SKM-1 treated with dmso at 0.1 percent for 144 hours (cell line): Measurements from ENCODE around the gene GOLT1A.

Source experiments
- DNase-seq: peaks from one replicate; lab custom pipeline; 2025; ENCODE audit not compliant: unreplicated experiment; lab: John Stamatoyannopoulos, UW

The GOLT1A gene, protein sequence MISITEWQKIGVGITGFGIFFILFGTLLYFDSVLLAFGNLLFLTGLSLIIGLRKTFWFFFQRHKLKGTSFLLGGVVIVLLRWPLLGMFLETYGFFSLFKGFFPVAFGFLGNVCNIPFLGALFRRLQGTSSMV

DNA sequence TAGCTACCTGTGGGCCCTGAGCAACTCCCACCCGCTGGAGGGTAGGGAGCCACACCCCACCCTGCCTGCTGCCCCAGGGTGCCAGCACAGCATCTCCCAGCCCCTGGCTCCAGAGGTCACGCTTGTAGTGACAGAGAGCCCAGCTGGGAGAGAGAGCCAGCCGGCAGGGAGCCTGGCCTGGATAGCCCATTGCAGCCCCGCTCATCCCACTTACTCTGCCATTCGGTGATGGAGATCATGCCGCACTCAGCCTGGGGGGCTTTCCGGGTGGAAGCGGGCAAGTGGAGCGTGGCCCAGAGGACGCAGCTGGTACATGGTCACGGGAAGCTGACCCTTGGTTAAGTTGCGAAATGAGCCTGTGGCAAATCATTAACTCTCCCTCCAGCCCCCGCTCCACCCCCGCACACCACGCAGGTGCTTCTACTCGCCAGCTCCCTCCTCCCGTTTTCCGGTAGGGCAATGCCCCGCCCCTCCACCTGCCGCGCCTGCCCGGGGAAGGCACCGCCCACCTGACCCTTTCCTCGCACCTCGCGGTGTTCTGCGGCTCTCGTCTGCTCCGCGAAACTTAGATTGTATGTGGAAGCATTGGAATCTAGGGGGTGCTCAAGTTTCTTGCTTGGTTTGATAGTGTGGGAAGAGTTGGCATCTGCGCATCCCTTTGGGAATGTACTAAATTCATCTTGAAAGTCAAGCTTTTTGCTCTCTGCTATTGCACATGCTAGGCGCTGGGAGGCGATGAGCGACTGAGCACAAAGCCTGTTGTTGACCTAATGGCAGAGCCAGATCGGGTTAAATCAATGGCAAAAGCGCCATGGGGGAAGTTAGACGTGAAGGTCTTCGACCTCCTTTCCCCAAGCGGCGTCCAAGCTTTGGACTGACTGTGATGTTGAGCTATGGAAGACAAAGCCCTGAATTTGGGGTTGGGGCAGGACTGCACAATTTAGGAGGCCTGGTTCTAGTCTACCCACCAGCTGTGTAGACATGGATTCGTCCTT lies at the start of gene GOLT1A:
Gene GOLT1A, minus strand, starts transcription at position 321 of the 995 bp plus-strand sequence. Its CDS starts 82 bp downstream, at position 239.
- DNase-seq = peak; percentile 63

GRCh38 chr1:204263254-204263910 lies 49.6 kb upstream of the GOLT1A start:
- DNase-seq = no peak

GRCh38 chr1:204262506-204263253 lies 48.9 kb upstream of the GOLT1A start:
- DNase-seq = no peak

DNA sequence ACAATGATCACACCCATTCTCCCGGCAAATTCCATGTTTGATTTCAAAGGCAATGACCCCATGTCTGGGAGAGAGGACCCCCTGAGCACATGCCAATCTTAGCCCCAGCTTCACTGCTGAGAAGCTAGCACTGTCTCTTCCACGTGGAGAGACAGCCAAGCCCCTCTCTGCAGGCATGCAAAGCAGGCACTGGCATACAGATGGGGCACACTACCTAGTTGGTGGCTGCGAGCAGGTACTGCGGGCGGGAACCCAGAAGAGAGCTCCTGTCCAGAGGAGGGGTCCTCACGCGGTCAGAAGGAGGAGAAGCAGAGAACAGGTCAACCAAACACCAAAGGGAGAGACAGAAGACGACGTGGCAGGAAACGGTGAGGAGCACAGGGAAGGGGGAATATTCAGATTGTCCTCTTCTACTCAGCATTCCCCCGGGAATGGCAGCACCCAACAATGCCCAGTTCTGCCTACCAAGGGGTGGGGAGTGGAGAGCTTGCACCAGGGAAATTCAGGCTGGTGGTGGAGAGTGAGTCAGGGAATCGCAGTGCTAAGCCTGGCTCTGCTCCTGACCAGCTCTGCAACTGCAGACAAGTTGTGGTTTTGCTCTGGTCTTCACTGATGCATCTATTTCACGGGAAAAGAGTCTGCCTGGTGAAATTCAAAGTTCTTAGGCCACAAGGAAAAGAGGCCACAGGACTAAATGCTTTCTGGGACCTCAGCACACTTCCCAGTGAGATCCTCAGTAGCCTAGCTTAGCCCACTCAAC lies 48.1 kb upstream of the GOLT1A start:
- DNase-seq = no peak

DNA sequence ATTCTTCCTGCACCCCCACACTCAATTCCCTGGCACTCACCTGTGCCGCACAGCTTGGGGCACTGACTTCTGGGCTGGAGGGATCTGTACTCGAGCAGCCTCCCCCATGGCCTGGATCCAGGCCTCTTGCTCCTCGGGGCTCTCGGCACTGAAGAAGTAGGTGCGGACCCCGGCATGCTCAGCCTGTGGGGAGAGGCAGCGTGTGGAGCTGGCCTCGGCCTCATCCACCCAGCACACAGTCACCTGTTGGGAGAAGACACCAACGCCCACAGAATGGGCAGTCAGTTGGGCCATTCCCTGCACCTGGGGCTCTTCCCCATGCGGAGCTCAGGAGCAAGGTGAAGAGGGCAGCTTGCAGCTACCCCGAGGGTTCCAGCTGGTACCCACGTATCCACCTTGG lies 47.5 kb upstream of the GOLT1A start:
- DNase-seq = no peak

- DNase-seq = no peak
These were observed 46.9 kb upstream of the GOLT1A start for GRCh38 chr1:204260601-204261197.

- DNase-seq = no peak
These were observed 46.0 kb upstream of the GOLT1A start for GRCh38 chr1:204259782-204260181.

DNA sequence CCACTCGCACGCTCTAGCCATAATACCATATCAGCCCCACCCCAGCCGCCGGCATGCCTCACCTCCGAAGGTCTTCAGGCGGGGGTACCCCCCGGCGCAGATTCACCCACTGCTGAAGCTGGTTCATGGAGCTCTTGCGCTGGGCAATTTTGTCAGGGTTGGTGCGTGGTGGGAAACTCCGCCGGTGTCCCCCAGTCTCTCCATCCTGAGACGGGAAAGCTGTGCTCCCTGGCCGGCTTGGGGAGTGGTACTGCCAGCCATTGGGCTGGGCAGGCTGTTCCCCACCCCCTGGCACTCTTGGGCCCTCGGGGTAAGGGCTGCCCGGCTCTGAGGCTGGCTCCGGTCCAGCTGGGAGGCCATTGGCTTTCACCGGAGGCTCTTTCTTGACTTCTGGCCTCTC lies 45.4 kb upstream of the GOLT1A start:
- DNase-seq = no peak

DNA sequence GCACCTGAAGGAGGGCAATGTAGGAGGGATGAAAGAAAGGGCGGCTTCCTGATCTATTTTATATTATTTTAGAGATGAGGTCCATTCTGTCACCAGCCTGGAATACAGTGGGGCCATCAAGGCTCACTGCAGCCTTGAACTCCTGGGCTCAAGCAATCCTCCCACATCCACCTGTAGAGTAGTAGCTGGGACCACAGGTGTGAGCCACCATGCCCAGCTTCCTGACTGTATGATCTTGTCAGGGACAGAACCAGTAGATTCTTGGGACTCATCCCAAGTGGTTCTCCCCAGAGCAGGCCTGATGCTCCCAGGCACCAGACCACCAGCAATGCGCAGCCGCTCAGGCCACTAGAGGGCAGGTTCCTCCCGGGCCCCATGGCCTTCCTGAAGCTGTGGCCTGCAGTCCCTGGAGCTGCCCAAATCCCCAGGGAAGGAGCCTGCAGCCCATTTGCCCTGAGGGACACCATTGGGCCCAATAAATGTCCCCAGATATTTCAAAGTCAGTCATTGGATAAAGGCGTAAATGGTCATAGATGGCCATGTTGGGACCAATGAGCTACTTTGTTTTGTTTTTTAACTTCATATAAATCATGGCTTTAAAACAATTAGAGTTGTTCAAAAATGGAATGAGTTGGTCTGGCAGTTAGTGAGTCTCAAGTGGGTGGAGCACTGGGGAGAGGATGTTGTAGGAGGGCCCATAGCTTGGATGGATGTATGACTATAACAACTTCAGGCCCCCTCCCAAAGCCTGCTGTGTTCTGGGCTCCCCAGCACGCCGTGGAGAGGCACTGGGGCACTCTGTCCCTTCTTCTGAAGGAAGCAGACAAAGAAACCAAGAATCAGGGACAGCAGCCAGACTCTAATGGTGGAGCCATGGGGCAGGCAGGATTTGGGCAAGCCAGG lies 44.7 kb upstream of the GOLT1A start:
- peak; percentile 35 for DNase-seq

GRCh38 chr1:204257446-204257845 lies 43.7 kb upstream of the GOLT1A start:
- no peak for DNase-seq

- no peak for DNase-seq
These were observed 42.7 kb upstream of the GOLT1A start for GRCh38 chr1:204256531-204256930.

DNA sequence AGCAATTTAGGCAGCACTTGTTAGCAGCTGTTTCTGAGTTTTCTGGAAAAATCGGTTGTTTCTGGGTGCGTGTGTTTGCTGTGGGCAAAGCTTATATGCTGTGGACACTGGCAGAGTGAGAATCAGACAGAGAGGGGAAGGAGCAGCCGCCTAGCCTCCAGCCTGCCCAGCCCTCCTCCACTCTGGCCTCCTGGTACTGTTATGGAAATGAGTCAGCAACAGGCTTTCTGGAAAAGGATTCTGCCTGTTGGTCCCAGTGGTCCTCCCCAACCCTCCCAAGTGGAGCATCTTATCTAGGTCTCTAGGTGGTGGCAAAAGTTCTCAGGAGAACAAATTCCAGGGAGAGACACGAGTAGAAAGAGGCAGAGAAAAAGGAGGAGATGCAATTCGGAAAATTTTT lies 42.2 kb upstream of the GOLT1A start:
- no peak for DNase-seq

DNA sequence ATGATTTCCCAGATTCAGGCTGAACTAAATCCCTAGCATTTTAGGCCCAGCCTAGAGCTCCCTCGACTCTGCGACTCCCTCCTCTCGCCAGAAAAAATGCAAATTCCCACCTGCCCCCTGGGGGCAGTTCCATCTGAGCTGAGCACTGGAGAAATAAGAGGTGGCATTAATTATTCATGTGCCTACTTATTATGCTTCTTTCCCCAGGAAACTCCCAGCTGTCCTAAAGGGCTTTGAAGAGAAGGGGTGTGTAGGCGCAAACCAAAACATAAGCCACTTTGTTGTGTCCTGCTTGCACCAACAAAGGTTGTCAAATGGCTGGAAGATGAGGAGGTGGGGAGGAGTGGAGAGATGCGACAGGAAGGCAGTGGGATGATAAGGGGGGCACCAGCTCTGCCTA lies 41.4 kb upstream of the GOLT1A start:
- DNase-seq = no peak

GRCh38 chr1:204254031-204254661 lies 40.4 kb upstream of the GOLT1A start:
- DNase-seq = peak; percentile 82

DNA sequence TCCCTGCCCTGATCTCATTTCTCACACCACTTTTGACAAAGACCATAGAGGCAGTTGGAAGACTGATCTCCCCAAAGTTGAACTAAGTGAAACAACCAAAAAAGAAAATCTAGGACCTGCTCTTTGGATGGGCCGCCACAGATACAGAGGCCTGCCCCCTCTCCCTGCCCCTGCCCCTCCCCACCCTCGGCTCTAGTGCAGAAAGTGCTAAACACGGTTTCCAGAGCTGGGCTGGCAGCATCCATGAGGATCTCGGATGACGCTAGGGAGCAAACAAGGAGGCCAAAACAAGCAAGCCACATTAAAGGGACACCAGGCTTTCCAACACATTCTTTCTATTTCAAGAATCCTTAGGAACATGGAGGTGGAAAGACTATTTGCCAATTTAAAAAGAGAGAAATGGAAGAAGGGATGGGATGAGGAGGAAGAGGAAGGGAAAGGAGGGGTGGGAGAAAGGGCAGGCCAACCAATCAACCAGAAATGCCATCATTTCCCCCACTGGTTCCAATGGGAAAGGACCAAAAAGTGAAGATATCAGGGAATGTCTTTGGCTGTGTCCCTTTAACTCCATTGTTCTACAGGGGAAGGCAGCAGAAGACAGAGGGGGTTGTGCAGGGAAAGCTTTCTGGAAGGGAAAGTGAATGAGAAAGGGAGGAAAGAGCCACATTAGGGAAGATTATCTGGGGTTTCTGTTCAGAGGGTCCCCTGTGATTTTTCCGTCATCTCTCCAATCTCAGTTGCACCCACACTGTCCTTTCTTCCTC lies 38.3 kb upstream of the GOLT1A start:
- no peak for DNase-seq

DNA sequence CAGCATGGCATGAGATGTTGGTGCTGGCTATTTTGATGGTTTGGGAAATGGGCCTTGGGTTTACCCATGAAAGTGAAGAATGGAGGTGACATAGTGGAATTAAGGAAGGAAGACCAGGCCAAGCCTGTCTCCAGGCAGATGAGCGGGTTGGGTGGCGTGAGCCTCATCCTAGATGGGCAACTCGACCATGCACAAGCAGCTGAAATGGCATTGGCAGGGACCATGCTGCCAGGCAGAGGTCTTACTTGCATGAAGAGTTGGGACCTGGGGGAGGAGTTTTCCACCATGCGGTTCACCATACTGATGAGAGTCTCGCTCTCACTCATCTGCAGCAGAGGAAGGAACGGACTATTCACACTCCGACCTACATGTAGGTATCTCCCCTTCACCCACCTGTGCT lies 37.5 kb upstream of the GOLT1A start:
- no peak for DNase-seq

- DNase-seq = no peak
These were observed 36.7 kb upstream of the GOLT1A start for GRCh38 chr1:204250428-204251030.
